HEK293T (cell line): ENCODE data around the gene ZNF805.

Source experiments
- CTCF ChIA-PET: fragments of 350-600 bp; formaldehyde crosslinking; extraction: SDS; loops from one replicate; lab custom pipeline; 2021; ENCODE audit warnings: antibody characterized with exemption, inconsistent platforms; lab: Yijun Ruan, JAX
- POLR2A ChIA-PET: fragments of 350-600 bp; formaldehyde crosslinking; extraction: SDS; loops from one replicate; lab custom pipeline; 2020; ENCODE audit warnings: antibody characterized with exemption, inconsistent platforms; lab: Yijun Ruan, JAX
- DNase-seq: peaks from one replicate; pipeline ENCODE4 v3.0.0; 2012; ENCODE audit warnings: mixed read lengths; ENCODE audit errors: extremely low spot score
- ARNT ChIP-seq: fragments of 450-650 bp; IDR thresholded peaks from 2 replicates; pipeline ENCODE4 v1.6.1; 2017; ENCODE audit warnings: mild to moderate bottlenecking
- BHLHE40 ChIP-seq: fragments of 450-650 bp; IDR thresholded peaks from 2 replicates; pipeline ENCODE4 v1.6.1; 2016; ENCODE audit warnings: mild to moderate bottlenecking, moderate library complexity, borderline replicate concordance
- CTBP1 ChIP-seq: fragments of 450-650 bp; IDR thresholded peaks from 2 replicates; pipeline ENCODE4 v1.6.1; 2016; ENCODE audit warnings: borderline replicate concordance
- ELF4 ChIP-seq: fragments of 450-650 bp; IDR thresholded peaks from 2 replicates; pipeline ENCODE4 v1.6.1; 2017; ENCODE audit warnings: antibody characterized with exemption
- FOXA1 ChIP-seq: fragments of 450-650 bp; IDR thresholded peaks from 2 replicates; pipeline ENCODE4 v1.6.1; 2016; ENCODE audit warnings: mild to moderate bottlenecking
- FOXK2 ChIP-seq: fragments of 450-650 bp; IDR thresholded peaks from 2 replicates; pipeline ENCODE4 v1.6.1; 2016; ENCODE audit warnings: mild to moderate bottlenecking
- FOXM1 ChIP-seq: fragments of 450-650 bp; IDR thresholded peaks from 2 replicates; pipeline ENCODE4 v1.6.1; 2017; ENCODE audit warnings: mild to moderate bottlenecking, borderline replicate concordance
- HDGF ChIP-seq: fragments of 450-650 bp; IDR thresholded peaks from 2 replicates; pipeline ENCODE4 v1.6.1; 2017; ENCODE audit warnings: antibody characterized with exemption, borderline replicate concordance
- L3MBTL2 ChIP-seq: fragments of 450-650 bp; conservative IDR thresholded peaks from 2 replicates; pipeline ENCODE4 v1.6.1; 2016; ENCODE audit warnings: mild to moderate bottlenecking
- LEF1 ChIP-seq: fragments of 450-650 bp; IDR thresholded peaks from 2 replicates; pipeline ENCODE4 v1.6.1; 2017; ENCODE audit warnings: mild to moderate bottlenecking, borderline replicate concordance
- NFRKB ChIP-seq: fragments of 450-650 bp; IDR thresholded peaks from 2 replicates; pipeline ENCODE4 v1.6.1; 2016; ENCODE audit warnings: mild to moderate bottlenecking, moderate library complexity
- PKNOX1 ChIP-seq: fragments of 450-650 bp; IDR thresholded peaks from 2 replicates; pipeline ENCODE4 v1.6.1; 2016
- SP1 ChIP-seq: fragments of 450-650 bp; IDR thresholded peaks from 2 replicates; pipeline ENCODE4 v1.6.1; 2017
- SUZ12 ChIP-seq: fragments of 450-650 bp; IDR thresholded peaks from 2 replicates; pipeline ENCODE4 v1.6.1; 2016; ENCODE audit warnings: mild to moderate bottlenecking
- TARDBP ChIP-seq: fragments of 450-650 bp; IDR thresholded peaks from 2 replicates; pipeline ENCODE4 v1.6.1; 2016
- ZNF384 ChIP-seq: fragments of 450-650 bp; IDR thresholded peaks from 2 replicates; pipeline ENCODE4 v1.6.1; 2016

Gene ZNF805

GRCh38 chr19:57210381-57210780, 30.1 kb upstream of the ZNF805 start:
- ChIA-PET POLR2A (interaction anchor here (0.7 to 1.3 kb wide), 2 partner anchors 18 to 30 kb away, joined by 3 to 4 read pairs; partner anchors contain the start of gene ZNF805), CTCF (no interaction called here)
- no peak for DNase-seq
- TF ChIP-seq HDGF (no peak), FOXA1 (no peak), SUZ12 (no peak), LEF1 (no peak), FOXK2 (no peak), ARNT (no peak), ZNF384 (no peak), FOXM1 (no peak), L3MBTL2 (no peak), TARDBP (no peak), CTBP1 (no peak), NFRKB (no peak), SP1 (no peak), ELF4 (no peak), PKNOX1 (no peak), BHLHE40 (no peak)

GRCh38 chr19:57212109-57212508, 28.3 kb upstream of the ZNF805 start:
- DNase-seq: no peak
- ChIA-PET POLR2A (no interaction called here), CTCF (no interaction called here)
- TF ChIP-seq LEF1: no peak
- TF ChIP-seq ZNF384: no peak
- TF ChIP-seq FOXM1: no peak
- TF ChIP-seq NFRKB: no peak
- no peak for TF ChIP-seq SUZ12
- no peak for TF ChIP-seq FOXA1
- TF ChIP-seq L3MBTL2: no peak
- TF ChIP-seq TARDBP: no peak
- no peak for TF ChIP-seq SP1
- TF ChIP-seq PKNOX1: no peak
- TF ChIP-seq ARNT: no peak
- TF ChIP-seq CTBP1: no peak
- TF ChIP-seq FOXK2: no peak
- TF ChIP-seq ELF4: no peak
- no peak for TF ChIP-seq BHLHE40
- no peak for TF ChIP-seq HDGF

GRCh38 chr19:57227502-57227901, 12.9 kb upstream of the ZNF805 start:
- DNase-seq: no peak
- TF ChIP-seq ARNT (no peak), FOXM1 (no peak), CTBP1 (no peak), LEF1 (no peak), SUZ12 (no peak), BHLHE40 (no peak), L3MBTL2 (no peak)
- ChIA-PET POLR2A (no interaction called here), CTCF (no interaction called here)

DNA sequence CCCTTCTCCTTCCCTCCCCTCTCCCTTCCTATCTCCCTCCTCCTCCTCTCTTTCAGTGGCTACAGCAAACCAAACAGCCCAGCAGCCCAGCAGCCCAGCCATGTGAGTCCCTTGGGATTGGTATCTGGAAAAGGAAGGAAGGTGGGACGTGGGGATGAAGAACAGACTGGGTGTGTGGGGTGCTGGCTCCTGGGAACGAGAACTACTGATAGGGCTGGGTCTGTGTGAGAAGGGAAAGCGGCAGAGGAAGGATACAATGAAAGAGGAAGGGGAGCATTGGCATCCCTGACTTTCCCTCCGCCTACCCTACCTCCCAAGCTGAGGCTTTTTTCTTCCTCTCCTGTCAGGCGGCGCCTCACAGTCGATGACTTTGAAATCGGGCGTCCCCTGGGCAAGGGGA, 8.7 kb upstream of the ZNF805 start:
- ChIA-PET POLR2A (interaction anchor here (0.9 kb wide), 1 partner anchor 8 kb away, joined by 3 read pairs; the partner anchor contains the start of gene ZNF805), CTCF (no interaction called here)
- DNase-seq: no peak
- TF ChIP-seq ZNF384: no peak
- TF ChIP-seq ARNT: no peak
- no peak for TF ChIP-seq BHLHE40
- no peak for TF ChIP-seq FOXK2
- no peak for TF ChIP-seq HDGF
- TF ChIP-seq L3MBTL2: no peak
- no peak for TF ChIP-seq LEF1
- TF ChIP-seq SP1: no peak
- TF ChIP-seq TARDBP: no peak
- TF ChIP-seq NFRKB: no peak

DNA sequence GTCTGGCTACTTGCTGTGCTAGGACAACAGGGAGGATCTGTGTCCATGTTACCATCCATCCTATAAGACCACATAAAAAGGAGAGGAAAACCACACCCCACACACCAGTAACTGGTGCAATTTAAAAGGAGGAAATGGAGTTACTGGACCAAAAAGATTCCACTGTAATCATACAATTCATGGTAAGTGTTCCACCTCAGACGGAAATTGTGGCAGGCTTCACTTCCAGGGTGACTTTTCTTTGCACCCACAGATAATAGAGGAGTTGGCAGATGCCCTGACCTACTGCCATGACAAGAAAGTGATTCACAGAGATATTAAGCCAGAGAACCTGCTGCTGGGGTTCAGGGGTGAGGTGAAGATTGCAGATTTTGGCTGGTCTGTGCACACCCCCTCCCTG, 7.2 kb upstream of the ZNF805 start:
- no peak for TF ChIP-seq FOXK2
- no peak for TF ChIP-seq ELF4
- no peak for TF ChIP-seq TARDBP
- no peak for TF ChIP-seq NFRKB
- no peak for TF ChIP-seq FOXA1
- ChIA-PET CTCF (no interaction called here), POLR2A (no interaction called here)
- DNase-seq: no peak

- no peak for DNase-seq
- ChIA-PET POLR2A (interaction anchor here (1.0 to 1.5 kb wide), 3 partner anchors 9 to 111 kb away, joined by 3 to 4 read pairs (median 3); partner anchors contain the start of gene ZNF304), CTCF (no interaction called here)
- TF ChIP-seq SP1: no peak
These were observed 486 bp upstream of the ZNF805 start for GRCh38 chr19:57239982-57240310.

- DNase-seq: no peak
- CTCF ChIA-PET: no interaction called here
- TF ChIP-seq PKNOX1 (no peak), SUZ12 (no peak), CTBP1 (no peak), ZNF384 (no peak), ARNT (no peak), FOXM1 (no peak), FOXA1 (no peak), HDGF (no peak)
- POLR2A ChIA-PET: no interaction called here
These were observed 744 bp downstream of the ZNF805 start for GRCh38 chr19:57241176-57241575.
